GM03348 (cell line): ENCODE measurements around the gene EAF2.
"Not testable (repeated sequence)": the region's sequence is repeated elsewhere in the genome, so short reads cannot be mapped to it uniquely, and the experiment has no call there.

Source experiments
- DNase-seq: peaks from one replicate; pipeline ENCODE4 v3.0.0; 2012; ENCODE audit warnings: low spot score

EAF2 gene

DNA sequence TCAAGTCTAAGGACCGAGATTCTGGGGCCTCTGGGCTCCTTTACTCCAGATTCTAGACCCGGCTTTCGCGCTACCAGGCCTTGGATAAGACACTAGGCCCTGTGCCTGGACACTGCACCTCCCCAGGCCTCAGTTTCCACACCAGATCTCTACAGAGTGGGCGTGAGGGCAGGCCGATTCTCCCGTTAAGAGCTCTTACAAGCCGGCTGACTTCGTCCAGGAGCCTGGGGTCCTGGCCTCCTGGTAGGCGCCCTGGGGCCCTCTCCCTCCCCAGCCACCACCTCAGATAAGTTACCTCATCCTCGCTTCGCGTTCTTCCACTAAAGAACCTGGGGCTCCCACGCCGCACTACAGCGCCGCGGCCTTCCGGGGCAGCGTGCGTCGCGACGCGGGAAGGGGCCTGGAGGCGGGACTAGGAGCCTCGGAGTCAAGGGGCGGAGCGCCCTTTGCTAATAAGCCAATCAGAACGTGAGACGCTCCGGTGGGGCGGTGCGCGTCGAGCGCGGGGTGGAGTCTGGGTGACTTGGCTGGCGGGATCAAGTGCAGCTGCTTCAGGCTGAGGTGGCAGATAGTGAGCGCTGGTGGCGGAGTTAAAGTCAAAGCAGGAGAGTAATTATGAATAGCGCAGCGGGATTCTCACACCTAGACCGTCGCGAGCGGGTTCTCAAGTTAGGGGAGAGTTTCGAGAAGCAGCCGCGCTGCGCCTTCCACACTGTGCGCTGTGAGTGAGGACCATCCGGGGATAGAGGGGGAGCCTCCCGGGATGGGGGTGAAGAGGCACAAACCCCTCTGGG, at the start of gene EAF2, which contains the start of gene IQCB1:
TSS of gene EAF2 (plus strand) at position 539 of the 794 bp plus-strand sequence. CDS start at position 616, 77 bp downstream.
TSS of gene IQCB1 (minus strand) at position 390 of the 794 bp plus-strand sequence. CDS start 6,100 bp downstream, outside the sequence.
- peak; percentile 100 for DNase-seq

DNA sequence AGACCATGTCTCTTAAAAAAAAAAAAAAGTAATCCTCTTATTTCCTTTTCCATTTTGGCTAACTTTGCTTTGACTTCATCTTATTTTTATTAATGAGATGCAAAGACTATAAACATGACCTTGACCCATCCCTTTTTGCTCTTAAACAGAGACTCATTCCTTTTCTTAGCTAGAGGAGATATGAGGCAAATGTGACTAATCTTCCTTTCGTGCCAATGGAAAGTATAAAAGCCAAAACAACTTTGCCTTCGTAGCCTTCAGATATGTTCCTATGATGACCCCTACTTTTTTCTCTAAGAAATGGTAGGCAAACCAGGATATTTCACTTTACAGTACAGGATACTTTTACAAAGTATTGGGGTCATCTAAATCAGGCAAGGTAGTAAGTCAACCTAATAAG, 48.5 kb upstream of the EAF2 start:
- no peak for DNase-seq

DNA sequence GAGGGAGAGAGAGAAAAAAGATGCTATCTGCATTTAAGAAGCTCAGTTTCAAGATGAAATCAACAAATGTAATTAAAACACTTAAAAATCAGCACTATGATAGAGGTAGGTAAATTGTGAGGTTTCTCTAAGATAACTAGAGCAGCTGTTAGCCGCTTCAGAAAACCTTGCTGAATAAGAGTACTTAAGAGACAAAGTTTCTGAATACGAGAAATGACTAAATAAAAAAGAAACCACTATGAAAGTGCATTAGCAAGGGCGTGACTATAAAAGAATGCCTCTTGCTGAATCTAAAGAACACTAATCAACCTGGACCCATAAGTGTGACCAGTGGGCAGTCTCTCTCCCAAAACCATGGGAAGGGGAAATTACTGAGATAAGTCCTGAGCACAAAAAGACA, 41.9 kb upstream of the EAF2 start:
- DNase-seq = no peak

DNA sequence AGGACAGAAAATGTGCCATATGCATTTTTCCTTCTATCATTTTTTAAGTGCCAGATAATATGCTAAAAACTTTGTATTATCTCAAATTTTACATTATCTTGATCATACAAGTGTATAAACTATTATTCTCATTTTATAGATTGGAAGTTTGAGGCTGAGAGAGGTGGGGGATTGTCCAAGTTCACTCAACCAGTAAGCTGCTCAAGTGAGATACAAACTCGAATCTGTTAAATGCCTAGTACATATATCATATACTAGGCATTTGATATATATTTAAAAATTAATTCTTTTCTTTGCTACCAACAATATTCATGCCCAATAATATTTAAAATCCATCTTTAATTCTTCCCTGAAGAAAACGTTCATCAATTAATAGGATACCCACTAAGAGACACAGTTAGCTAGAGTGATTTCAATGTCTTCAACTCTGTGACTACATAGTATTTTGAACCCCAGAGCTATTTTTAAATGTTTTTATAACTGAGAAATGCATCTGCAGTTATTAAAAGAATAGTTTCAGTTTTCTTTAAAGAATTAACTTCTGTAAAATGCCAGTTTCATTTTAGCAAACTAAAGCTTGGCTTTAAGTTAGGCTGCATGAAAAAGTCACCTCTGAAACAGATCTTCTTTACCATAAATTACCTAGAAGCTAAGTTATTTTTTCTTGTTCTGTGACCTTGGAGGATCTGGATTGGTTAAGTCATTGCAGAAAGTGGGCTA, 40.6 kb upstream of the EAF2 start:
- DNase-seq = no peak

DNA sequence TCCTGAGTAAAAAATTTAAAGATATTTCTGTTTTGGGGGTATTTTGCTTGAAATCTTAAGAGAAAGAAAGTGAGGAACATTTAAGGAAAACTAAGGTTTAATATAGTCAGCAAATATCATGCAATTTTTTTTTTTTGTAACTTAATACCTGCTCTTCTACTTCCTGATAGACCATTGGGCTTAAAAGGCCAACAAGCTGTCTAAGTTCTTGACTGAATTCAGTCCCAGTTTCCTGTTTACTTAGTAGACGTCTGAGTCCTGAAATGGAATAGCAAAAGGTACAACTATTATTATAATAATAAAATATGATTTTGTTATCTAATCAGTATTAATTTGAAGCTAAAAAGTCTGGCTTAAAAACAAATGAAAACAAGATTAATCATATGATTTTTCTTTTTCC, 38.0 kb upstream of the EAF2 start:
- no peak for DNase-seq

DNA sequence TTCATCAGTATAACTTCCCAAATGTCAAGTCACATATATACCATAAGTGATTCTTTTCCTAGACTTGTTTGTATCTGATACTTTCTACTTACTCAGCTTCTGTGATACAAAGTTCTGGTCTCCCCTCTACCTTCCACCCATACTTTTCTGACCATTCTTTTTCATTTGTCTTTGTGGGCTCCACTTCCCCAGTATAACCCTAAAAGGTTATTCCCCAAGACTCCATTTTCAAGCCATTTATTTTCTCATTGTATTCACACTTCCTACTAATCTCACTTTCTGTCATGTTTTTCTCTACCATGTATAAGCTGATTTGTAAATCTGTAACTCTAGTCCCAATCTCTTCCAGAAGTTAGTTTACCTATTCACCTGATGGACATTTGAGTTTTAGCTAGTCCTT, 34.1 kb upstream of the EAF2 start:
- DNase-seq = no peak

DNA sequence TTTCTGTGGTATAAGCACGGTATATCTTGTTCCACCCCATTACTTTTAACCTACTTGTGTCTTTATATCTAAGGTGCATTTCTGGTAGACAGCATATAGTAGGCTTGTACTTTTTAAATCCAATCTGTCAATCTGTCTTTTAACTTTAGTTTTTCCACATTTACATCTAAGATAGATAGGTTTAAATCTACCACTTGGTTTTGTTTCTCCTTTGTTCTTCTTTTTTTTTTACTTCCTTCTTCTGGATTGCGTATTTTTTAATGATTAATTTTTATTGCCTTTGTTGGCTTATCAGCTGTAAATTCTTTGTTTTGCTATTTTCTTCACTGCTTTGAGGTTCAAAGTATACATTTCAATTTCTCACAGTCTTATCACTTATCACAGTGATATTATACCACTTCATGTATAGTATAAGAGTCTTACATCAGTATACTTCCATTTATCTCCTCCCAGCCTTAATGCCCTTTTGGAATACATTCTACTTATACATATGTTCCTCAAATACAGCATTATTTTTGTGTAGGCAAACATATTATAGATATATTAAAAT, 31.2 kb upstream of the EAF2 start:
- DNase-seq = no peak

DNA sequence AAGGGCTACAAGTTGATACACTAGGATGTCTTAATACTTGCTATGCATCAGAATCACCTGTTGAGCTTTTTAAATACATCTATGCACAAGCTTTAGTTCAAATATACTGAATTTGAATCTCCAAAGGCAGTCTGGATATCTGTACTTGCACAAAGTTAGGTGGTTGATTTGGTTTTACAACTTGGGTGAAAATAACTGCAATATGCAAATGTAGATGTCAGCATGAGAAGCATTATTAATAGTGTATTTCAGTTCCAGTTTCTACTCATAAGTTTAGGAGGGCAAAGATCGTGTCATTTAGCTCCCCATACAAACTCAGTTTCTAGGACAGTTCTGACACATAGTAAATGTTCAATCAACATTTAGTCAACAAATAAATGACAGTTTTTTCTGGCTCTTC, 25.8 kb upstream of the EAF2 start:
- no peak for DNase-seq

- no peak for DNase-seq
Measured at GRCh38 chr3:121817753-121818152, 17.3 kb upstream of the EAF2 start.

GRCh38 chr3:121818578-121818977, 16.4 kb upstream of the EAF2 start:
- no peak for DNase-seq

DNA sequence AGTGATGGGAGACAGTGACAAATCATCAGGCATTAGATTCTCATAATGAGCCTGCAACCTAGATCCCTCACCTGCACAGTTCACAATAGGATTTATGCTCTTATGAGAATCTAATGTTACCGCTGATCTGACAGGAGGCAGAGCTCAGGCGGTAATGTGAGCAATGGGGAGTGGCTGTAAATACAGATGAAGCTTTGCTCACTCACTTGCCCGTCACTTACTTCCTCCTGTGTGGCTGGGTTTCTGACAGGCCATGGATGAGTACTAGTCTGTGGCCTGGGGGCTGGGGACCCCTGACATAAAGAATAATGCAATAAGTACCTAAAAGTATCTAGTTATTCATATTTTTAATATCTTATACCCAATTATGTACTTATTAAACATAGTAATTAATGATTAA, 15.8 kb upstream of the EAF2 start:
- no peak for DNase-seq

- no peak for DNase-seq
Measured at GRCh38 chr3:121821421-121822199, 13.4 kb upstream of the EAF2 start.

DNA sequence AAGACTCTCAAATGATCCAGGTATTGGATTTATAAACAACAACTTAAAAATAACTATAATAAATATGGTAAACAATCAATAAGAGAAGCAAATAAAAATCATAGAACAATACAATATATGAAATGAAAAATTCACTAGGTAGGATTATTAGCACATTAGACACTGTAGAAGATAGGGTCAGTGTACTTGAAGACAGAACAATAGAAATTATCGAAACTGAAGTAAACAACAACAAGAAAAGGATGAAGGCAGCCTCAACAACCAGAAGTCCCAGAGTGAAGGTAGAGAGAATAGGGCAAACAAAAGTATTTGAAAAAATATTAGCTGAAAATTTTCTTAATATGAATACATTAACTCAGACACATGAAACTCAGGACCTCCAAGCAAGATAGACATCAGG, 12.0 kb upstream of the EAF2 start:
- DNase-seq = no peak

- DNase-seq = peak; percentile 35
Measured at GRCh38 chr3:121834157-121834670, 795 bp upstream of the EAF2 start.

GRCh38 chr3:121835465-121835801, 424 bp downstream of the EAF2 start:
- DNase-seq = no peak

DNA sequence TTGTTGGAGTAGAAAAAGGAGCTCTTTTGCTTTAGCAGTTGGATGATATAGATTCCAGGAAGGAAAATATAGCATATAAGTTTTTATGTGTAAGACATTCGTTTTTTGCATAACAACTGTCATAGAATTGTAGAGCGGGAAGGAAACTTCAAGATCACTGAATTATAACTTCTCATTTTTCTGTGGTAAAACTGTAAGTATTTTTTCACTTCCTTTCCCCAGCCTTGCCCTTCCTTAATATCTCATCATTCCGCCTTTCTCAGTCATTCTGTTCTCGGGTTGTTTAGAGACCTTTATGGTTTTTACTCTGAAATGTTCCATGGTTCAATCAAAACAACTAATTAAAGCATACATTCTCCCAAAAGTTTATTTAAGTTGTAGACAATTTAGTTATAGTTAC, 1.1 kb downstream of the EAF2 start:
- no peak for DNase-seq

GRCh38 chr3:121836481-121836880, 1.5 kb downstream of the EAF2 start:
- DNase-seq = no peak

GRCh38 chr3:121839962-121840361, 5.0 kb downstream of the EAF2 start:
- DNase-seq = no peak

DNA sequence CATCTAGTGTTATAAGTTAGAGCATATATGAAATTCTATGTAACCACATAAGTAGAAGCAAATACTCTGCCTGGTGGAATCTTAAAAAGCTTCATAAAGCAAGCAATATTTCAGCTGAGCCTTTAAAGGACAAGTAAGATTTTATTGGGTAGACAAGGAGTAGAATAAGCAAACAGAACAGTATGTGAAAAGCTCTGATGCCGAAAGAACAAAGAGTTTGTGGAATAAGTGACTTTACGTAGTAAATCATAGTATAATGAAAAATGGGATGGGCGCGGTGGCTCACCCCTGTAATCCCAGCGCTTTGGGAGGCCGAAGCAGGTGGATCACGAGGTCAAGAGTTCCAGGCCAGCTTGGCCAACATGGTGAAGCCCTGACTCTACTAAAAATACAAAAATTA, 9.9 kb downstream of the EAF2 start:
- DNase-seq = no peak

GRCh38 chr3:121852256-121852655, 17.2 kb downstream of the EAF2 start:
- no peak for DNase-seq

DNA sequence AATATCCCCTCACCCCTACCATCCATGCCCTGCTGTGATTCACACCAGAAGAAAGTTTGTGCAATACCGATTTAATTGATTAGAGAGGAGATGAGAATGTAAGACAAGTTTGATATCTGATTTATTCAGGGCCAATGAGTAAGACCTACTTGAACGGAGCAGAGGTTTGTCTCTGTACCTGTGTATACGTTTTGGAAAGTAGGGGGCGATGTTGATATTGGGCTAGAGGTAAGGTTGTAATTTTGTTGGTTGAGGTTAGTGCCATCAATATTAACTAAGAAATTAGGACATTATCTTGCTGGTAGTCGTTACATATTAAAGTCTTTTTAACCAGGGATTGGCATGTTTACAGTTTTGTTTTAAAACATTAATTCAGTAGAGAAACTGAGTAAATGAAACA, 20.5 kb downstream of the EAF2 start:
- no peak for DNase-seq

DNA sequence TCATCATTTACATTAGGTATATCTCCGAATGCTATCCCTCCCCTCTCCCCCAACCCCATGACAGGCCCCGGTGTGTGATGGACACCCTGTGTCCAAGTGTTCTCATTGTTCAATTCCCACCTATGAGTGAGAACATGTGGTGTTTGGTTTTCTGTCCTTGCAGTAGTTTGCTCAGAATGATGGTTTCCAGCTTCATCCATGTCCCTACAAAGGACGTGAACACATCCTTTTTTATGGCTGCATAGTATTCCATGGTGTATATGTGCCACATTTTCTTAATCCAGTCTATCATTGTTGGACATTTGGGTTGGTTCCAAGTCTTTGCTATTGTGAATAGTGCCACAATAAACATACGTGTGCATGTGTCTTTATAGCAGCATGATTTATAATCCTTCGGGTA, 22.8 kb downstream of the EAF2 start:
- not testable (repeated sequence) for DNase-seq
